GDM1 (cell line): ENCODE data around the gene SPRY1.

ENCODE experiments used
- DNase-seq: peaks from one replicate; lab custom pipeline; 2025; lab: John Stamatoyannopoulos, UW

Gene SPRY1

DNA sequence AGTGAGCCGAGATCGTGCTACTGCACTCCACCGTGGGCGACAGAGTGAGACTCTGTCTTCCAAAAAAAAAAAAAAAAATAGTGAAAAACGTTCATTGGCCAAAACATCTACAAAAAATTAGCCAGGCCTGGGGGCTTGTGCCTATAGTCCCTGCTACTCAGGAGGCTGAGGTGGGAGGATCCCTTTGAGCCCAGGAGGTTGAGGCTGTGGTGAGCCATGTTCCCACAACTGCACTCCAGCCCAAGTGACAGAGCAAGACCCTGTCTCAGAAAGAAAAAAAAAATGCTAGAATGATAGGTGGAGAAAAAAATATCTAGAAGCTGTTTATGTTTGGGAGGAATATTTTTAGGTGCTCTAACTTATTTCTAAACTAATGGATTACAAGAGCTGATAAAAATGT lies 14.9 kb downstream of the SPRY1 start:
- DNase-seq: no peak

DNA sequence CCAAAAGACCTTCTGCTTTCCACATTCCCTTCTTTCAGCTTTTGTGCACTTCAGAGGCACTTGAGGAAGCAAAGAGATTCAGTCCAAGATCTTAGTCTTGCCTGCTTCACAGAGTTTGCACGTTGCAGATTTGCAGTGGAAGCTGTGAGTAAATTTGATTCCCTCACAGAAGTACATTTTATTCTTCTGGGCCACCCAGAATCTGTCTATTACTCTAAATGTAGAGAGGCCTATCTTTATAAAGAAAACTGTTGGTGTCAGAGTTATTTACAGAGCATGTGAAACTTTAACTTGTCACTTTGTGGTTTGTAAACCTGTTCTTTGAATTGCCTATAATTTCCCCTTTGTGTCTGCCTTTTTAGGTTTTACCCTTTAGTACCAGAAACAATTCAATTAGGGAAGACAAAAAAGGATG lies 15.5 kb downstream of the SPRY1 start:
- peak; percentile 11 for DNase-seq

DNA sequence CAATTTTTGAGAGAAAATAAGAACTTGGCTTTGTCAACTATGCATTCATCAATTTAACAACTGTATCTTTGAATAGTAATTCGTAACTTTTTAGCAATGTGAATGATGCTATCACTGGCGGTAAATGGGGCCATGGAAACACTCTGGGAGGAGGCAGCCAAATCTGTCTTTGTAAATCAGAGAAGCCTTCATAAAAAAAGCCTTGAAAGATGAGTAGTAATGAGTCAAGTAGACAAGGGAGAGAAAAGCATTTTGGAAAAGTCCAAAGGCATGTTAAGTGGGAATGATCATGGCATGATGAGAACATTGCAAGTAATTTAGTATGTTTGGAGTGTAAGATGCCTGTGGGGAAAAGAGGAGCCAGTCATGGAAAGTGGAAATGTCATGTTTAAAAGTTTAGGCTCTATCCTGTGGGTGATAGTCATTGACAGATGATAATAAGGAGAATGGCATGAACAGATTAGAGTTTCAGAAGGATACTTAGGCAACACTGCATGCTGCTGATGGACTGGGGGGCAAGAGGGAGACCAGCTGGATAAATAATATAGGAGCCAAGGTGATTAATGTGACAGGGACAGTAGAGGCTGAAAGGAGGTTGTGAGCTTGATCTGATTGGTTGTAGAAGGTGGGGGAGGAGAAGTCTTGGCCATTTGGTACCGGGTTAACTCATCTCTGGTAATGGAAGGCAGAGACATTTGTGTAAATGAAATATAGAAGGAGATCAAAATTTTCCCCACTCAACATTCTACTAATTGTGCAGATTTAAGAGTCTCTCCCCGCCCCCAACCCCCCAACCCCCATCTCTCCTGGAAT lies 16.3 kb downstream of the SPRY1 start:
- no peak for DNase-seq

DNA sequence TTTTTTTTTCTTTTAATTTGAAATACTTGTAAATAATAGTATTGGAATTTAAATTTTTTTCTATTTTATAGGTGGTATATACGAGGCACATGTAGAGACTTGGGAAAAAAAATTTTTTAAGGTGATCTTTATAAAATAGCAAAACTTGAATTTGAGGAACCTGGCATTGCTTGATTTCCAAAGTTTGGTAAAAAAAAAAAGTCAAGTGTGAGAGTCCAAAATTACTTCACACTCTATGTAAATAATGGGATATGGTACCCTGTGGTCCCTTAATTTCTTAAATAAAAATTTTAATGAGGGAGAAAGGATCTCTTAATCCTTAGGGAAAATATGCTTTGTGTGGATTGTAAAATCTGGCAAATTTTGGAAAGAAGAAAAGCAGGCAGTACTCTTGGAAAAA lies 19.0 kb downstream of the SPRY1 start:
- no peak for DNase-seq

DNA sequence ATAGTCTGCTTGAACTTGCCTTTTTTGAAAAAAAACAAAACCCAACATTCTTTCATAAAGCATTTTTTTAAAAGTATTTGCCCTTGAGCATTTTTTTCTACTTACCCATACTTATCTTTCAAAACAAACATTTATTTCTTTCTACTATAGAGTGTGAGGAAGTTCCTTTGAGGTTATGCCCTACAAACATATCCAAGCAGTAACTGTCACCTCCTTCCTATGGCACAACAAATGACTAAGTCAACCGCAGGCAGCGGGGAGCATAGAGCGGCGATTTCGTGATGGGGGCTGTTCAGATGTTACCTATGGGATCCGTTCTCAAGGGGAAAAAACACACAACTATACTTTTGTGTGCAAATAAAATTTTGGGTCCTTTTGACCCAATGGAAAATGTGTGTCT lies 19.4 kb downstream of the SPRY1 start:
- peak; percentile 72 for DNase-seq

DNA sequence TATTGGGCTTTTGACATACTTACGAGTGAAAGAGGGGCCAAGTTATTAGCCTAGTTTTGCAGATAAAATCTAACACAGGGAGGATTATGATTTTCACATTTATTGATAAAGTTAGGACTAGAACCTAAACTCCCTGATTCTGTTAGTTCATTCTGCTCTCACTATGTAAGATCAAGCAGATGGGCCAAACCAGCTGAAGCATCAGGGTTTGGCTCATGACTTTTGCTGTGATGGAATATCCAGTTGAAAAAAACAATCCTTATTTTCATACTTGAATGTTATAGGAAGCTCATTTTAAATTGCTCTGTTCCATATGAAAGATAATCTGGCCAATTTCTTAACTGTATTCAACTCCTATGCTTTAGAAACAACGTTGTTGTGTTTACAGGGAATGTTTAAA lies 21.2 kb downstream of the SPRY1 start:
- DNase-seq: no peak

DNA sequence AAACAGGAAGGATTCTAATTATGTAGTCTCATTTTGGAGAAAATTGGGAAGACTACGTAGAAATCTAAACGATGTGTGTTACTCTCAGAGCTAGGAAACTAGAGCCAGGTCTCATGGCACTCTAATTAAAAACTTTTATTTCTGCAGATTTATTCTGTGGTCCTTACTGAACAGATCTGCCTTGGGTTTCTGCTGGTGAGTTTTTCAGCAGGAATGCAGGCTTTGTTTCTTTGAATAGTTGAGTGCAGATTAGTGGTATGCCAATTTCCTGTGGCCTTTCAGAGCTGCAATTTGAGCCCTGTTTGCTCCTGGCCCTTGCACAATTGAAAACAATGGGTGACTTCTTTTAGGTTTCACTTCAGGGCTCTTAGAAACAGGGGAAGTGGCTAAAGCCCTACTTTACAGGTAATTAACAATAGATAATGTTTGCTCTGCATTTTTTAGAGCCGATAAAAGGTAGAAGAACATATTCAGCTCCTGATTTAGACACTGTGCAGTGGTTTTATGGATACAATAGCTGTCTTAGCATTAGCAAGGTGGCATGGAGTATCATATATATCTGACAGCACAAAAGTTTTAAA lies 21.8 kb downstream of the SPRY1 start:
- DNase-seq: peak; percentile 43

DNA sequence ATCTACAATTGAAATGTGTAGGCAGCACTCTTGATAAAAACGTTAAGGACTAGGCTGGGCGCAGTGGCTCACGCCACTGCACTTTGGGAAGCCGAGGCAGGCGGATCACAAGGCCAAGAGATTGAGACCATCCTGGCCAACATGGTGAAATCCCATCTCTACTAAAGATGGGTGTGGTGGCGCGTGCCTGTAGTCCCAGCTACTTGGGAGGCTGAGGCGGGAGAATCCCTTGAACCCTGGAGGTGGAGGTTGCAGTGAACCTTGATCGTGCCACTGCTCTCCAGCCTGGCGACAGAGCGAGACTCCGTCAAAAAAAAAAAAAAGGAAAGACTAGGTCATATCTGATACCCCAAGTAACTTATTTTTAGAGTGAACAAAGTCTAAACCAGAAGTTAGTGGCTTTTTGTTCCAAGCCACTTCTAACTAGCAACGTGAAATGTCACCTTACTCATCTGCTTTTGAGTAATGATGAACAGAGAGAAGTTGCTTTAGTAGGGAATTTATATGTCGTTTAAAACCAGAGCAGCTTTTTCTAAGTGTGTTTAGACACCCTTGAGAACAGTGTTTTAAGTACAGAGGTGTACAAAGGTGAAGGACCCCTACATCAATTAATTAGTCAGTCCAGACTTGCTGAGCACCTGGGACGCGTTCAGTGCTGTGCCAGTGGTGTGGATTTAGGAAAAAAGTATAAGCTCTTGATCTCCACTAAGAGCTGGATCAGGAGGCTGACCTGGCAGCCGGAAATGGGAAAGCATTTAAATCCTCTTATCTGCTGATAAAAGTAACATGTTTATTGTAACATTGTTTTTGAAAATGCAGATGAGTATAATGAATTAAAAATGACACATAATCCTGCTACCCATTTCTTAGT lies 23.5 kb downstream of the SPRY1 start:
- no peak for DNase-seq

DNA sequence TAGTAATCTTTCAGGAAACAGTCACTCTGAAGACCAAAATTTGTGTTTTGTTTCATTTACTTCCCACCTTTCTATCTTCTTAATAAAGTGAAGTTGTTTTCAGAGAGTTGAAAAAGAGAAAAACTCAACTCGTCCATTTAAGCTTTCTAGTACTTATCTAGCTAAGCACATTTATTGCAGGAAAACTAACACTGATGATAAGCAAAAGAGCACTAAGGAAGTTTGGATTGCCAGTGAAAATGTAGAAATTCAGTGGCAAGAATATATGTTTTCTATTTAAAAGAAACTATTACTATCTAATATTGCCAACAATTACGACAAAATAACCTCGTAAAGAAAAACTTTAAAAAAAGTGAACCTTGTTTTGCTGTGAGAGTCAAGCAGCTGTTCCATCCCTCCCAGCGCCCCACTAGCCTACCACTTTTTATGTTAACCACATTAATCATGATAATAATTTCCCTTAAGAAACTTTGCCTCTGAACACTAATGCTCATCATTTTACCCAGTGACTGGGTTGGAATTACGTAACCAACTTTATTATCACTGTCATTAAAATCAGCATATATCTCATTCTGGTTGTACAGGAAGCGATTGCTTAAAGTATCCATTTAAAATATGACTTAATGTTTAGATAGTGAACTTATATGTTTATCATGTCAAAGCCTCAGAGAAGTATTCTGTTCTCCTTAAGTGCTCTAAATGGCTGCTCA lies 24.8 kb downstream of the SPRY1 start:
- DNase-seq: no peak

DNA sequence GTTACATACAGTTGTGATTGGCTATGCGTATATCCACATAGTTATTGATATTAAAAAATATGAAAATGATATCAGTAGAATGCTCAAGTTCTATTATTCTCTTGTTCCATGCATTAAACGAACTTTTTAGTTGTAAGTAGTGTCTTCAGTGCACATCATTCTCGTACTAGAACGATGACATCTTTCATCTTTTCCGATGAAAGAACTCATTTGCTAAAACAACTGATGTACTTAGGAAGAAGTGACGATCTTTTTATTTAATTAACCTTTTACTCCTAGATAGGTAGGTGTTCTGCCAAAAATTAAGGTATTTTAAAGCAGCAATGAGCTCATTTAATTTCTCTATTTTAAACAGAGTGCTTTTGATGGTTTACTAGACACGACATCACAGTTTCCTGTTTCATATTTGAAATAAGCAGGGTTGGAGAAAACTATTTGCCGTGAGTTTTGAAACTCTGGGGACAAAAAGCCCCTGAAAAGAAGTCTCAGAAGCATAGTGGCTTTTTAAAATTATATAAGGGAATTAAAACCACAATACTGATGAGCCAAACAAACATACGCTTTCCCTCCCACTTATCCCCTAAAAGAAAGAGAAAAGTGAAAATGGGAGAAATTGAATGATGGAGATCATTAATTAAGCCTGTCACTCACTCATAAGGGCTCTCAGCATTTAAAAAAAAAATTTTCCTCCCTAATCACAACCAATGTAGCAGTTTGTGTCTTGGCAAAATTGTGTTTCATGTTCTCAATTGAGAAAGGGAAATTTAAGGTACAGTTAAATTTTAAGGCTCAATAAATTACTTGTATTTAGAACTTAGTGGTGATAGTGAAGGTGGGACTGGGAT lies 25.6 kb downstream of the SPRY1 start:
- DNase-seq: no peak

DNA sequence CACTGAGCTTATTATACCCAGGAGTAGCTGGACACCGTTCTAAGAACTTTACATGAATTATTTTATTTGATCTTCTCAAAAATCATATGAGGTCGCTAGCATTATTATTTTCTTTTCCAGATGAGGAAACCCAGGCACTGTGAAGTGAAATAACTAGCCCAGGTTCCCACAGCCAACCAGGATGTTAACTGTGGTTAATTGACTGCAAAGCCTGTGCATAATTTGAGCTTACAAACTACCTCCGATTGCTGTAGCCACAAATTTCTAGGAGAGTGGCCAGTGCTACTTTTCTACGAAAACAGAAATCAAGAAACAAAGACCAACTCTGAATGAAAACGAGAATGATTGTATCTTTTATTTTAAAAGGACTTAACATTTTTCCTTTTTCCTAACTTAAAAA lies 27.2 kb downstream of the SPRY1 start:
- DNase-seq: no peak

DNA sequence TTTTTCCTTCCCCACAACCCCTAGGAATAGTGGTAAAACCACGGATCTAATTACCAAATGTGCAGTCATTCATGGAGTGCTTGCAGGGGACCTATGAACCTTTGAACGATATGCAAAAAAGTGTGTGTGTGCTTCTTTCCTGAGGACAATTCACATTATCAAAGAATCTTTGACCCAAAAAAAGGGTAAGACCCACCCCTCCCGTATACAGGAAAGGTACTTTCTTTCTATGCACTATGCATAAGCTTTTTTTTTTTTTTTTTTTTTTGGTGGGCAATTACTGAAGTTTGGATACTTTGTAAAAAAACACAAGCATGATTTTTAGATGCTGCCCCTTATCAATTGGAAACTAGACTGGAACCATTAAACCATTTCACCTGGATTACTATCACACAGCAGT lies 31.4 kb downstream of the SPRY1 start:
- no peak for DNase-seq

DNA sequence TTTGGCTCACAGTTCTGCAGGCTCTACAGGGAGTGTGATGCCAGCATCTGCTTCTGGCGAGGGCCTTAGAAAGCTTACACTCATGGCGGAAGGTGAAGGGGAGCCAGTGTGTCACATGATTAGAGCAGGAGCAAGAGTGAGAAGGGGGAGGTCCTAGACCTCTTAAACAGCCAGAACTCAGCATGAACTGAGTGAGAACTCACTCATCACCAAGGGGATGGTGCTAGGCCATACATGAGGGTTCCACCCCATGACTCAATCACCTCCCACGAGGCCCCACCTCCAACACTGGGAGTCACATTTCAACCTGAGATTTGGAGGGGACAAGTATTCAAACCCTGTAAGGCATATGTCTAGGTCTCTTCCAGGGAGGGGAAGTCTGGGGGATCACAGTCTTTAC lies 33.4 kb downstream of the SPRY1 start:
- no peak for DNase-seq

DNA sequence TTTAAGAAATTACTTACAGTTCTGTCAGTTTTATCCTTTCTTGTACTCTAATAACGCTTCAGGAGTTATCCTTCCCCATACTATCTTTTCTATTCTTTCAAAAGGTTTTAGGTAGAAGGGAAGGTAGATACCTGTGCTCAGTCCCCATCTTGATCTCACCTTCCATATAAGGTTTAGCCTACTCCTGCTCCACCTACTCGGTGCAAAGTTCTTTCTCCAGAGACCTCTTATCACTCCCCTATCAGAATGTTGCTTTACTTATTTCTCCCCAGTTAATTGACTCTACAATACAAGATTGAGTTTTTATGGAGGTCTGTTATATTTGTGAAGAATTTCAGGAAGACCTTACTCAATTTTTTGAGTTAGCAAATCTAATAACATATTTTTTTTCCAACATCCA lies 33.9 kb downstream of the SPRY1 start:
- DNase-seq: no peak

DNA sequence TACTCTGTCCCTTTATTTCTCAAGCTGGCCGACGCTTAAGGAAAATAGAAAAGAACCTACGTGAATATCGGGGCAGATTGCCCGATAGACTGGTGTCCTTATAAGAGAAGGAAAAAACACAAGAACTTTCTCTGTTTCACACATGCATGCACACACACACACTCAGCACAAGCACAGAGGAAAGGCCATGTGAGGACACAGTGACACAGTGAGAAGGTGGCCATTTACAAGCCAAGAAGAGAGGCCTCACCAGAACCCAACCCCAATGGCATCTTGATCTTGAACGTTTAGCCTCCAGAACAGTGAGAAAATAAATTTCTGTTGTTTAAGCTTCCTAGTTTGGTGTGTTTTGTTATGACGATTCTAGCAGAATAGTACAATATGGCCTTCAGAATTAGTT lies 37.0 kb downstream of the SPRY1 start:
- no peak for DNase-seq

DNA sequence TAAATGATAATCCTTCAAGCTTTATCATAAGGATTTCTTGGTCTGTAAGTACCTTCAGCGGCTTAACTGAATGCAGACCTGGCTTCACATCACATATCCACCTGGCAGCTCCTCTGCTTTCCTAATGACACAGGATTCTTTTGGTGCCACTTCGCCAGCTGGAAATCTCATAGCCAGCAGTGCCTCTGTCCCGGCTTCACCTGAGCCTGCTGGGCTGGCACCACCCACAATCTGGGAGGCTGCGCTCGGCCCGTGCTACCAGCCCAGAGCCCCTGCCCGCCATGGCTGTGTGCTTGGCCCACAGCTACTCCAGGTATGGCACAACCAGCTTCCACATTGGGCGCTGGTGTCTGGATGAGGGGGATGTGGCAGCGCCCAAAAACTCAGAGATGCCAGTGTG lies 37.4 kb downstream of the SPRY1 start:
- no peak for DNase-seq

DNA sequence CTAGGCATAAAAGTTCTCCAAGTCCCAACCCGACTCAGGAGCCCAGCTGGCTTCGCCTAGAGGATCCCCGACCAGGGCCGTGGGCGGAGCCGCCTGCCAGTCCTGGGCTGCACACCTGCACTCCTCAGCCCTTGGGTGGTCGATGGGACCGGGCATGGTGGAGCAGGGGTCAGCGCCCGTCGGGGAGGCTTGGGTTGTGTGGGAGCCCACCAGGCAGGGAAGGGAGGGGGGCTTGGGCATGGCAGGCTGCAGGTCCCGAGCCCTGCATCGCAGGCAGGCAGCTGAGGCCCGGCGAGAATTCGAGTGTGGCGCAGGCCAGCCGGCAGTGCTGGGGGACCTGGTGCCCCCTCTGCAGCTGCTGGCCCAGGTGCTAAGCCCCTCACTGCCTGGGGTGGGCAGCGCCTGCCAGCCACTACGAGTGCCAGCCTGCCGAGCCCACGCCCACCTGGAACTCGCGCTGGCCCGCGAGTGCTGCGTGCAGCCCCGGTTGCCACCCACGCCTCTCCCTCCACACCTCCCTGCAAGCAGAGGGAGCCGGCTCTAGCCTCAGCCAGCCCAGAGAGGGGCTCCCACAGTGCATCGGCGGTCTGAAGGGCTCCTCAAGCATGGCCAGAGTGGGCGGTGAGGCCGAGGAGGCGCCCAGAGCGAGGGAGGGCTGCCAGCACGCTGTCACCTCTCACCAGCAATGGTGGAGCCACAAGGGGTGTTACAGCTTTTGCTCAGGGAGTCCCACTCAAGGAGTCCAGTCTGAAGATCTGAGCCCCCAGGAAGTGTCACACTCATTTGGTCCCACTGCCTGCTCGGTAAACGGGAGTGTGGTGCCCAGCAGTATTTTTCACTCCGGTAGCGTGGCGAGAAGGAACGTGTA lies 38.9 kb downstream of the SPRY1 start:
- no peak for DNase-seq

DNA sequence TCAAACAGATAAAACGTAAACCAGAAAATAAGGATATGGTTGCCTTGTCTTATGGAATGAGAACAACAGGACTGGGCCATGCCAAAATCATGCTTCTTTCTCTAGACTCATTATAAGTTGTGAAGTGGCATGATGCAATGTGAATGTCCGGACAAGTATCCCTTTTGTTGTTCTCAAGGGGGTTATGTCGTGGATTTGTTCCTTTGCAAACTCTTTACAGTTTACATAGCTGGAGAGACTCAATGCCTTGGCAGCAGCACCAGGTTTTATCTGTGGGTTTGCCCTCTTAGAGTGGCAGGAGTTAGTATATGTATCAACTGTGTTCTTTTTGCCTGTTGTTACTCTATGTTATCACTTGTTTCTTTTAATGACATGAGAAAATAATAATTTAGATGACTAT lies 41.4 kb downstream of the SPRY1 start:
- DNase-seq: no peak

DNA sequence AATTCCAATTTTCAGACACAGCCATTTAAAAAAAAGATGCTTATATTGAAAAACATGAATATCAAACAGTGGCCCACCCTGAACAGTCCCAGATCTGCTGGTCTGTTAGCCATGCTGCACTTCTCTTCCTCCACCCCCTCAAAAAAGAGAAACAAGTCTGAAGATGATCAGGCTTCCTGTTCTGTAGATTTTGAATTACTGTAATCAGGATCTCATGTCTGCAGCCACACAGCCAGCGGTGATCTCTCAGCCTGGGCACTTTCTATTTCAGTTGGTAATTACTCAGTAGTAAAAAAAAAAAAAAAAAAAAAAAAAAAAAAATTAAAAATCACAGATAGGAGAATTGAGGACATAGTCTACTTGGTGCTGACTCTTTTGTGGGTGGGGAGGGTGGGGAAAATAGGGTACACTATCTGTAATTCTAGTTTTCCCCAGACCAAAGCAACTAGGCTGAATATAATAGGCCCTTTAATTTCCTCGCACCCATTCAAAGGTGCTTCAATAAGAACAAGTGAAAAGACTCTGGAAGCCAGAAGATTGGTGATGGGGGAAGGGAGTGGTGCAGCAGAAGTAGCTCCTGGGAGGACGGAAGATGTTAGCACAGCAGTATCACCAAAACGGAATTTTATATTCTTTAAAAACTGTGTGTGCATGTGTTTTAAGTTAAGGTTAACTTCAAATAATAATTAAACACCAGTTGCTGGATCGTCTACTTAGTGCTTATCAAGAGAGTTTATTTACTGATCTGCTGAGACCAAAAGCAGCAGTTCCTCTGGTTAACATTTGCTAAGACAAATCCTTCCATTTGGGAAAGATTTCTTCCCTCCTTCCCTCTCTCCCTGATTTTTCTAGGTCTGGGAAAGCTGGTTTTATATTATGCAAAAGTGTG lies 47.0 kb downstream of the SPRY1 start:
- DNase-seq: peak; percentile 37
